PFSK-1 (cell line): ENCODE measurements around the gene JMJD1C.

Experiments
- POLR2AphosphoS5 ChIP-seq: IDR thresholded peaks from 2 replicates; pipeline ENCODE4 v1.6.1; 2012; ENCODE audit warnings: low read depth, mild to moderate bottlenecking, control low read depth, low read length, moderate library complexity
- TAF1 ChIP-seq: IDR thresholded peaks from 2 replicates; pipeline ENCODE4 v1.6.1; 2012; ENCODE audit warnings: low read length, control low read depth, borderline replicate concordance; ENCODE audit not compliant: insufficient read depth
- TF ChIP-seq, protein P1 (sequence below), 2 experiments: IDR thresholded peaks; 2 replicates each; pipeline versions ENCODE4 v1.6.1 to v1.8.0; 2011 to 2012; ENCODE audit warnings: low read depth in 2 of 2, low read length in 2 of 2, control low read depth in 1 of 2, inconsistent platforms in 1 of 2, mild to moderate bottlenecking in 1 of 2, moderate library complexity in 1 of 2; ENCODE audit not compliant: insufficient read depth in 1 of 2

DNA sequence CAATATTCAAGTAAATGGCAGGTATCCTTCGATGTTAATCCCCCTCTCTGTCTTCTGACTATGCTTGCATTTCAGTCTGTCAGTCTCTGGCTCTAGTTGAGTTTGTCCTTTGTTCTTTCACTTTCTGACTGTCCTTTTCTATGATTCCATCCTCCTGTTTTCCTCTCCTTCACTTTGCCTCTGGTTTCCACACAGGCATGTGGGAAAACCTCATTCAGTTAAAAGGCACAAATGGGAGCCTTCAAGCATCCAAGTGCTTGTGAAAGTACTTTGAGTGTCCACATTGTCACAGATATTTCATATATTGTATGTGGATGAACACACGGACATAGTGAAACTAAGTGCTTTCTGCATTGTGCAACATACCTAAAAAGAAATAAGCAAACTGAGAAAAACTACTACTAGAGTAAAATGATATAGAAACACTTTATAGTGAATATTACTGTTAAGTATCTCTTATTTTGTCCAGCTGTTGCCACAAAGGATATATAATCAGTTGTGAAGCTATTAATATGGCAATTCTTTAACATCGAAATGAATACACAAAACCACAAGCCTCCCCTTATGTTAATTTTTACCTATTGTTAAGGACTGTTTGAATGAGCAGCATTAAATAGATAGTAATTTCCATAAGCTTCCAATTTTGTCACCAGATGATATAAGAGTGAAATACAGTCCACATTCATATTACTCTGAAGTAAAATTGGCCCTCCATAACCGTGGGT lies 260.9 kb downstream of the JMJD1C start:
- TF ChIP-seq POLR2AphosphoS5 (no peak), TAF1 (no peak)
- TF ChIP-seq, protein P1, sequence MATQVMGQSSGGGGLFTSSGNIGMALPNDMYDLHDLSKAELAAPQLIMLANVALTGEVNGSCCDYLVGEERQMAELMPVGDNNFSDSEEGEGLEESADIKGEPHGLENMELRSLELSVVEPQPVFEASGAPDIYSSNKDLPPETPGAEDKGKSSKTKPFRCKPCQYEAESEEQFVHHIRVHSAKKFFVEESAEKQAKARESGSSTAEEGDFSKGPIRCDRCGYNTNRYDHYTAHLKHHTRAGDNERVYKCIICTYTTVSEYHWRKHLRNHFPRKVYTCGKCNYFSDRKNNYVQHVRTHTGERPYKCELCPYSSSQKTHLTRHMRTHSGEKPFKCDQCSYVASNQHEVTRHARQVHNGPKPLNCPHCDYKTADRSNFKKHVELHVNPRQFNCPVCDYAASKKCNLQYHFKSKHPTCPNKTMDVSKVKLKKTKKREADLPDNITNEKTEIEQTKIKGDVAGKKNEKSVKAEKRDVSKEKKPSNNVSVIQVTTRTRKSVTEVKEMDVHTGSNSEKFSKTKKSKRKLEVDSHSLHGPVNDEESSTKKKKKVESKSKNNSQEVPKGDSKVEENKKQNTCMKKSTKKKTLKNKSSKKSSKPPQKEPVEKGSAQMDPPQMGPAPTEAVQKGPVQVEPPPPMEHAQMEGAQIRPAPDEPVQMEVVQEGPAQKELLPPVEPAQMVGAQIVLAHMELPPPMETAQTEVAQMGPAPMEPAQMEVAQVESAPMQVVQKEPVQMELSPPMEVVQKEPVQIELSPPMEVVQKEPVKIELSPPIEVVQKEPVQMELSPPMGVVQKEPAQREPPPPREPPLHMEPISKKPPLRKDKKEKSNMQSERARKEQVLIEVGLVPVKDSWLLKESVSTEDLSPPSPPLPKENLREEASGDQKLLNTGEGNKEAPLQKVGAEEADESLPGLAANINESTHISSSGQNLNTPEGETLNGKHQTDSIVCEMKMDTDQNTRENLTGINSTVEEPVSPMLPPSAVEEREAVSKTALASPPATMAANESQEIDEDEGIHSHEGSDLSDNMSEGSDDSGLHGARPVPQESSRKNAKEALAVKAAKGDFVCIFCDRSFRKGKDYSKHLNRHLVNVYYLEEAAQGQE (IDR thresholded peaks at IDR 0.05; ENCODE audit: insufficient read depth in 1 of 2, low read depth in 2 of 2, low read length in 2 of 2) = no peak
